ENCODE results near the gene FCRLB.
A peak's percentile ranks its signal among the peaks of the same experiment; 100 is the strongest.
"Not testable (repeated sequence)": the region's sequence is repeated elsewhere in the genome, so short reads cannot be mapped to it uniquely, and the experiment has no call there.

The FCRLB gene

DNA sequence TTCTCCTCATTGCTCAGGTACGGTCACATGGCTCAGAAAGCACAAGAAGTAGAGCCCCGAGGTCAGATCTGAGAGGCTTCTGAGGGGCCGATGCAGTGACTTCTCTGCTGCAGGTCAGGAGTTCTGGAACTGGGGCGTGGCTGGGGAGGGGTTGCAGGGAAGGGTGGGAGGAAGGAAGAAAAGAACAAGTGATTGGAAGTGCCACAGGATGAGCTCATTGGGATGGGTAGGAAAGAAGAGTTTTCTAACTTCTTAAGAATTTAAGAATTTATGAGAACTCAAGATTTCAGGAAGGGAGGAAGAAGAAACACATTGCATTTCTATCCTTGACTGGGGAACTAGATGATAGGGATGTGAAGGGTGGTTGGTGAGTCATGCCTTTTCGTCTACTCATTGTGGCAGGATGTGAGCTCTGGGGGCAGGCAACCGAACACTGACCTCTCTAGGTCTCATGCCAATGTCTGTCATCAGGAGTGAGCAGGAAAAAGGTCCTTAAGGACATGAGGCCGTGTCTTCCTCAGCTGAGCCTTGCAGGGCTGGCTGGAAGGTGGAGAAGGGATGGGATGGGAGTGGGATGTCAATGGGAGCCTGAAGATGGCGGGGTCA lies 497 bp downstream of the FCRLB start:
- no peak for DNase-seq

DNA sequence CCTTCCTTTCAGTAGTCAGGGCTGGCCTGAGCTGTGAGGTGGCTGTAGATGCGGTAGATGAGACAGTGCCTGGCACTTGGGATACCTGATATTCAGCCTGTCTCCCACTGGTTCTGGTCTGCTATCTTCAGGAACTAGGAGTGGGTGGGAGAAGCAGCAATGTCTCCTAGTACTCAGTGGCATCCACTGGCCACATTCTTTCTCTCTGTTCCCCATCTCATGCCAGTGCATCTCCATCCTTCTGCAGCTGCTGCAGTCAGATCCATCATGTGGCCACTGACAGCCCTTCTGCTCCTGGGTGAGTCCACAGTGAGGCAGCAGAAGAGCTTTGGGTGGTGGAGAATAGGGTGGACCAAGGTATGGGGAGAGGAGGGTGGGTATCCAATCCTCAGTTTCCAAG lies 1.1 kb downstream of the FCRLB start:
- DNase-seq: no peak

DNA sequence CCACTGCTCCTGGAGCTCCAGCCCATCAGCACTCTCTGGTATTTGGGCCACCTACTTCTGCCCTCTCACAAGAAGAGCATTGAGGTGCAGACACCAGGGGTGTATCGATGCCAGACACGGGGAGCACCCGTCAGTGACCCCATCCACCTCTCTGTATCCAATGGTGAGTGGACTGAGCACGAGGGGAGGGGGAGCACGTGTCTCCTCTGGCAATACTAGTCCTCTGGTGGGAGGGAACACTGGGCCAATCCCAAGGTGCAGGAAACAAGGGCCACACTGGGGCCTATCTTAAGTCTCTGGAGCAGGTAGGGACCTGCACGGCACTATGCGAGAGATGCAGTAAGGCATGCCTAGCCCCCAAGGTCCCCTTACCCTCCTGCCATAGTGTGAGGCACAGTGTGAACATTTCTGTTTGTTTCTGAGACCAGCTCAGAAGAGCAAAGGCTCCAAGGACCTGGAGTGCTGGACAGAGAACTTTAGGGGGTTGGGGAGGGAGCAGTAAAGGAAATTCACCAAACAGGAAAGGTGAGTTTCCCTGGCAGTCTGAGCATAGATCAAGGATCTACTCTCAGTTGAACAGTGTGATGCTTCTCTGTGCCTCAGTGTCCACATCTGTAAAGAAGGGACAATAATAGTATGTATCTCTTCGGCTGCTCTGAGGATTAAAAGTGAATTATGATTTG lies 2.3 kb downstream of the FCRLB start:
- DNase-seq: no peak

DNA sequence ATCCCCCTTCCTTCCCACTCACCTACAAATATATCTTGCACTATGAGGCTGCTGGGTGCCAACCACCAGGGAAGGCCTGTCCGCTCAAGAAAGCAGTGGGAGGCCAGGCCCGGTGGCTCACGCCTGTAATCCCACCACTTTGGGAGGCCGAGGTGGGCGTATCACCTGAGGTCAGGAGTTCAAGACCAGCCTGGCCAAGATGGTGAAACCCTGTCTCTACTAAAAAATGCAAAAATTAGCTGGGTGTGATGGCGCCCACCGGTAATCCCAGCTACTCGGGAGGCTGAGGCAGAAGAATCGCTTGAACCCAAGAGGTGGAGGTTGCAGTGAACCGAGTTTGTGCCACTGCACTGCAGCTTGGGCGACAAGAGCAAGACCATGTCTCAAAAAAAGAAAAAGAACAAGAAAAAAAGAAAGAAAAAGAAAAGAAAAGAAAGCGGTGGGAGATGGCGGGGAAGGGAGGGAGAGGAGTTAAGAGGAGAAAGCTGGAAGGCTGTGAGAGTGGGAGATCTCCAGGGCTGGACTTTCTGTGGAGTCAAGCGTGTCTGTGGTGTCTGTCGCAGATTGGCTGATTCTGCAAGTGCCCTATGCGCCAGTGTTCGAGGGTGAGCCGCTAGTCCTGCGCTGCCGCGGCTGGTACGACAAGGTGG lies 4.0 kb downstream of the FCRLB start:
- DNase-seq: not testable (repeated sequence)

- peak; percentile 41 for DNase-seq
These were observed 4.6 kb downstream of the FCRLB start for GRCh38 chr1:161725908-161726472.

- peak; percentile 66 for DNase-seq
These were observed 5.3 kb downstream of the FCRLB start for GRCh38 chr1:161726473-161727255.

- no peak for DNase-seq
These were observed 6.0 kb downstream of the FCRLB start for GRCh38 chr1:161727256-161727924.

GRCh38 chr1:161728376-161729226 lies 7.3 kb downstream of the FCRLB start:
- DNase-seq: no peak

GRCh38 chr1:161730050-161730564 lies 8.8 kb downstream of the FCRLB start:
- DNase-seq: peak; percentile 38

- DNase-seq: no peak
These were observed 9.9 kb downstream of the FCRLB start for GRCh38 chr1:161731241-161731640.

DNA sequence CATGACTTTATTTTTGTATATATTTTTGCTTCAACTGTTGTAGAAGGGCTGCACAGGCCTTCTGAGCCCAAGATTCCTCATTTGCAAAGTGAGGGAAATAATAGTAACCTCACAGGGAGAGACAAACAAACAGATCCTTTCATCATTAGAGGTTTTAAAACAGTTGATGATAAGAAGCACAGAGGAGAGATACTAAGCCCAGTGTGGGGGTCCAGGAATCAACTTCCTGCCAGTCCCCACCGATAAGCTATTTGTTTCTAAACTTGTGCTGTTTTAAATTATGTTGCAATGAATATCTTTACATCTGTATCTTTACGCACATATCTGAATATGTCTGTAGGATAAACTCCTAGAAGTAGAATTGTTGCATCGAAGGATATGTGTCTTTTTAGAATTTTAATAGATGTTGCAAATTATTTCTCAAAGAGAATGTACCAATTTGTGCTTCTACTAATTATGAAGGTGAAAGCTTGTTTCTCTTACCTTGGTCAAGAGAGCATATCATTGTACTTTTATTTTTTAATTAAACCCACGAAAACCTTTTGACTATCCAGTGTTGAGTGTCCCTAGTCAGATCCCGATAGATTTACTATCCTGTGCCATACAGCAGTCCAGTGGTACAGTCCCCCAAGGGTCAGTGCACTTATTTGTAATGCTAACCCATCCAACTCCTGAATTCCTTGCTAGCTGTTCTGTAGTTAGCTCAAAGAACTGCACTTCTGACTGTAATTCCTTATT lies 10.8 kb downstream of the FCRLB start:
- no peak for DNase-seq

DNA sequence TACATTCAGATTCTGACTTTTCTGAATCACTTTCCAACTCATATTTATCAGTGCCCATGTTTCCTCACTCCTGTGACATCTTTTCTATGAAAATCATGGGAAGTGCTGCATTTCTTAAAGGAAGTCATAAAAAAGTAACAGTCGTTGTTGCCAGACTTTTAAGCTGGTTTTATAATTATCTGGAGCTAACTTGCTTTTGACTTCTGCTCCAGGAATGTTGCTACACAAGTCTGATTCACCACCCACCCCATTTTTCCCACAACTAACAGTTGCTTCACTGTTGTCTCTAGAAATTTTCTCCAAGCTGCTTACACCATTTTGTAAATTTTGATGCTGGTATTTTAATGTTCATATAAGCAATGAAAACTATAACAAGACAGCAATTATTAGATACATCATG lies 12.2 kb downstream of the FCRLB start:
- DNase-seq: no peak

DNA sequence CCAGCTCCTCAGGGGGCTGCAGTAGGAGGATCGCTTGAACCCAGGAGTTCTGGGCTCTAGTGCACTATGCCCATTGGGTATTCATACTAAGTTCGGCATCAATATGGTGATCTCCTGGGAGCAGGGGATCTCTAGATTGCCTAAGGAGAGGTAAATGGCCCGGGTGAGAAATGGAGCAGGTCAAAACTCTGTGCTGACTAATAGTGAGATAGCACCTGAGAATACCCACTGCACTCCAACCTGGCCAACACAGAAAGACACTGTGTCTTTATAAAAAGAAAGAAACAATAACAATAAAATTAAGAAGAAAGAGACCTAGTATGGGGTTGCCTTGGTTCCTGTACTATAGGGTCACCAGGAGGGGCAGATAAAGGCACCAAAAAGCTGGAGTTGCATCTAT lies 14.5 kb downstream of the FCRLB start:
- DNase-seq: no peak

DNA sequence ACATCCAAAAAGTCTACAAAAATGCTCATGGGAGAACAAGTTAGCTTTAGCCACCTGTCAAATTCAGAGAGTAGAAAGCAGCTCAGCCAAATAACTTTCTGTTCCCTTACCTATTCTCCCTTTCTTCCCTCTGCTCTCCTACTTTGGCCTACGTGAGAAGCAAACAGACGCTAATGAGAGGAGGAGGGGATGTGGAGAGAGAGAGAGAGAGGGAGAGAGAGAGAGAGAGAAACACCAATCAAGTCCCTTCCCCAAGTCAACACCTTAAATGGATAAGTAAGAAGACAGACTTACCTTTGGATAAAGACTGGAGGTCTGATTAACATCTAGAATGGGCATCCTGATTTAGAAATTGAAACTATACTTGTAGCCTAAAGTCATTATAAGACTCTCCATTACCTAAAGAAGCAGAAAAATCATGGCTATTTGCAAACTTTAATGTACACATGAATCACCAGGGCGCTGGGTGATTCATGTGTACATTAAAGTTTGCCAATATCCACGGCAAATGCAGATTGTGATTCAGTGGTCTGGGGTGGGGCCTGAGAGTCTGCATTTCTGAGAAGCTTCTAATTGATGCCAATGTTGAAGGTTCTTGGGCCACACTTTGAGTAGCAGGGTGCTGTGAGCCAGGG lies 15.1 kb downstream of the FCRLB start:
- DNase-seq: no peak

- no peak for DNase-seq
These were observed 16.3 kb downstream of the FCRLB start for GRCh38 chr1:161737625-161738024.

DNA sequence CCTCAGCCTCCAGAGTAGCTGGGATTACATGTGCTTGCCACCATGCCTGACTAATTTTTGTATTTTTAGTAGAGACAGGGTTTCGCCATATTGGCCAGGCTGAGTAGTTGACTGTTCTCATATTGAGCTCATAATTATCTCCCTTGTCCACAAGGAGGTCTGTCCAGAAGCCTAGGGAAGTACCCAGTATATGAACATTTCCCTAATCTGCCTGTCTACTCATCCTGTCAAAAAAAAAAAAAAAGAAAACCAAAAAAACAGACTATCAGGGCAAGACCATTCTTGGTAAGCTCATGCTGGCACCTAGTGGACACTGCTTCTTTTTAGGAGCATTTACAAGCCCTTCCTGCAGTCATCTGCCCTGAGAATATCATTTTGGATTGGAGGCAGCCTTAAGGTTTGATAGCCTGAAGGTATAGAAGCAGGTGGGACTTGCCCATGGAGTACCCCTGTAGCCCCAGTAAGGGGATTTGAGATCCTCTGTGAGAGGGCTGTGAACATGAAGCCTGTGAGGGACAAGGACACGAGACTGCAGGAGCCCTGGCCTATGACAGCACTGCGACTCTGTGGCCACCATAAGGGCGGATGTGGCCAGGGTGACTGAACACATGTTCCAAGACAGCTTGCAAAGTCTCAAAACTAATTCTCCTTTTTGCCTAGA lies 17.4 kb downstream of the FCRLB start:
- DNase-seq: peak; percentile 57

GRCh38 chr1:161739865-161740566 lies 18.7 kb downstream of the FCRLB start:
- DNase-seq: no peak

GRCh38 chr1:161740921-161741320 lies 19.6 kb downstream of the FCRLB start:
- DNase-seq: no peak

DNA sequence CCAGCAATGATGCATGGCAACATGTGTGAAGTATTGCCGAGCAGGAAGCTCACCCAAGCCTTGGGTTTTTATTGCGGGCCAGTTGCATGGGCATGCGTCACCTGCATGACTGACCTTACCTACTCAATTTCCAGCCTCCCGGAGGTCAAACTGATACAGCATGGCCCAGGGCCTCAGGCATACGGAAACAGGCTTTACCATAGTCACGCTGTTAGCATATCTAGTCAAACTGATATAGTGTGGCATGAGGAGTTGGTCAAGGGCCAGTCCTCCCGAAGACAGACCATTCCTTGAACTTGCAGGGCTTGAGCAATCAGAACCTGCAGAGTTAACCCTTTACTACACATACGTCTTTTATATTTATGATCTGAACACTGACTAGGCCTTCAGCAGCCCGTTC lies 21.9 kb downstream of the FCRLB start:
- no peak for DNase-seq

Data from activated CD8-positive, alpha-beta memory T cell treated with anti-CD3 and anti-CD28 coated beads, Interleukin-2, amount 50 U/mL, for 4 hours (primary cell).